Temporal lobe (tissue), 2 donors: Measurements from ENCODE around the gene DIP2B. TPM values are rescaled to one million over a fixed set of nuclear protein-coding genes. Genes with fewer than 3 reads are reported as not detected.

ENCODE experiments used
- small RNA-seq: library from RNA; depleted of rRNA; stranded (forward); fragments of <200 nt; gene quantifications from one replicate; pipeline ENCODE3, GENCODE V24; 2014; ENCODE audit warnings: low replicate concordance
- total RNA-seq: library from RNA; depleted of rRNA; stranded (reverse); fragments of >200 nt; gene quantifications from one replicate; pipeline ENCODE4 v1.2.3, GENCODE V29; 2014

DIP2B gene
- total RNA-seq, 1 donor from 2014 or later = 46.0 TPM

Small RNA genes within 50 kb of the gene (small RNA-seq; reads per million reads assigned to genes)
- gene RF00019 = not detected
- not detected for gene RNU6-238P
- gene RNU6-769P = not detected

Other genes starting within 250 kb of the DIP2B start
- gene LIMA1, start 221.5 kb upstream of the DIP2B start, total RNA-seq = 17.2 TPM
- gene FAM186A, start 108.4 kb upstream of the DIP2B start, total RNA-seq = not detected
- 67.4 TPM for gene LARP4, start 104.1 kb upstream of the DIP2B start, total RNA-seq